MCF 10A (cell line): Measurements from ENCODE around the gene ZNF497. TPM values are rescaled to one million over a fixed set of nuclear protein-coding genes. Genes with fewer than 3 reads are reported as not detected.

ENCODE experiments used
- BruUV-seq: library from RNA; stranded (reverse); fragments of 400-500 nt; replicated peaks from 2 replicates; lab custom pipeline; 2021; lab: Mats Ljungman, UMichigan
- CTCF ChIA-PET: fragments of 300-600 bp; sonication (Branson Sonifier 250); formaldehyde crosslinking; extraction: SDS; loops from one replicate; lab custom pipeline; 2021; ENCODE audit warnings: antibody characterized with exemption, inconsistent platforms; lab: Yijun Ruan, JAX
- POLR2A ChIA-PET: fragments of 300-600, 350-650 bp; sonication (Branson Sonifier 250); formaldehyde crosslinking; extraction: SDS; loops from one replicate; lab custom pipeline; 2020; ENCODE audit warnings: antibody characterized with exemption, inconsistent platforms; lab: Yijun Ruan, JAX
- DNase-seq: peaks from one replicate; pipeline ENCODE4 v3.0.0-alpha.2; 2018; ENCODE audit not compliant: unreplicated experiment
- H3K27ac Mint-ChIP-seq: one replicate; pipeline ENCODE4 v1.8.0; 2022; ENCODE audit warnings: mild to moderate bottlenecking, low read depth, mixed read lengths; ENCODE audit not compliant: unreplicated experiment
- H3K27me3 Mint-ChIP-seq: one replicate; pipeline ENCODE4 v1.8.0; 2022; ENCODE audit warnings: mixed read lengths; ENCODE audit not compliant: insufficient read depth, unreplicated experiment
- H3K36me3 Mint-ChIP-seq: one replicate; pipeline ENCODE4 v1.8.0; 2022; ENCODE audit warnings: mild to moderate bottlenecking, moderate library complexity, mixed read lengths; ENCODE audit not compliant: insufficient read depth, unreplicated experiment
- H3K4me1 Mint-ChIP-seq: one replicate; pipeline ENCODE4 v1.8.0; 2022; ENCODE audit warnings: mixed read lengths; ENCODE audit not compliant: insufficient read depth, unreplicated experiment
- H3K4me3 Mint-ChIP-seq: one replicate; pipeline ENCODE4 v1.8.0; 2022; ENCODE audit warnings: mild to moderate bottlenecking, moderate library complexity, mixed read lengths; ENCODE audit not compliant: unreplicated experiment
- H3K9me3 Mint-ChIP-seq: one replicate; pipeline ENCODE4 v1.8.0; 2022; ENCODE audit warnings: mixed read lengths; ENCODE audit not compliant: unreplicated experiment
- CTCF ChIP-seq: fragments of 200-600 bp; IDR thresholded peaks from one replicate; pipeline ENCODE4 v1.8.0; 2022; ENCODE audit warnings: antibody characterized with exemption, mild to moderate bottlenecking; ENCODE audit not compliant: unreplicated experiment
- intact Hi-C: fragments of 100-400 bp; cut with micrococcal nuclease; formaldehyde crosslinking; loops from 2 replicates; pipeline ENCODE4 v1.14.1; 2022
- total RNA-seq: library from RNA; stranded (reverse); gene quantifications from 2 replicates; pipeline ENCODE4 v1.2.3, GENCODE V29; 2022

The ZNF497 gene
- total RNA-seq, 1 experiment from 2014 or later: 3.2 TPM

GRCh38 chr19:58346961-58347929 lies 15.3 kb downstream of the ZNF497 start:
- H3K4me1 Mint-ChIP-seq: peaks cover 5% of the 10 kb centered on the region
- POLR2A ChIA-PET: interaction anchor here (0.6 to 4.2 kb wide), 12 partner anchors 14 to 532 kb away, joined by 3 to 32 read pairs (median 7); partner anchors contain the start of genes ZNF497, ZNF552, ZNF837 and ZSCAN22
- H3K36me3 Mint-ChIP-seq: no peaks in the 10 kb centered on the region
- CTCF ChIA-PET: interaction anchor here (0.6 to 2.6 kb wide), 4 partner anchors 17 to 1072 kb away, joined by 3 to 7 read pairs (median 3); no protein-coding TSS in a partner anchor
- peak overlapping the region; percentile 84 for H3K4me3 Mint-ChIP-seq
- no peaks in the 10 kb centered on the region for H3K27me3 Mint-ChIP-seq
- peak; percentile 50 for DNase-seq
- H3K9me3 Mint-ChIP-seq: peaks cover 6% of the 10 kb centered on the region
- peak overlapping the region; percentile 64 for H3K27ac Mint-ChIP-seq
- intact Hi-C loops: no loop called here
- TF ChIP-seq CTCF: no peak
- BruUV-seq: TSS peak; percentile 31

GRCh38 chr19:58345558-58345957 lies 17.0 kb downstream of the ZNF497 start:
- no peaks in the 10 kb centered on the region for H3K27me3 Mint-ChIP-seq
- BruUV-seq: no TSS peak
- no peak for DNase-seq
- H3K4me1 Mint-ChIP-seq: peaks cover 5% of the 10 kb centered on the region
- H3K4me3 Mint-ChIP-seq: no peak overlapping the region
- peaks cover 6% of the 10 kb centered on the region for H3K9me3 Mint-ChIP-seq
- ChIA-PET POLR2A (interaction anchor here (2.3 to 4.2 kb wide), 2 partner anchors 12 to 17 kb away, joined by 10 to 17 read pairs; no protein-coding TSS in a partner anchor), CTCF (interaction anchor here (2.6 kb wide), 1 partner anchor 17 kb away, joined by 7 read pairs; no protein-coding TSS in a partner anchor)
- H3K36me3 Mint-ChIP-seq: no peaks in the 10 kb centered on the region
- TF ChIP-seq CTCF: no peak
- no peak overlapping the region for H3K27ac Mint-ChIP-seq
- intact Hi-C loops: no loop called here

GRCh38 chr19:58338825-58339558 lies 23.6 kb downstream of the ZNF497 start:
- Mint-ChIP-seq H3K9me3 (peaks cover 7% of the 10 kb centered on the region), H3K36me3 (peaks cover 16% of the 10 kb centered on the region), H3K4me3 (no peak overlapping the region), H3K4me1 (no peaks in the 10 kb centered on the region), H3K27ac (no peak overlapping the region), H3K27me3 (no peaks in the 10 kb centered on the region)
- no peak for TF ChIP-seq CTCF
- intact Hi-C loops: no loop called here
- POLR2A ChIA-PET: no interaction called here
- BruUV-seq: no TSS peak
- CTCF ChIA-PET: interaction anchor here (1.1 kb wide), 1 partner anchor 25 kb away, joined by 4 read pairs; no protein-coding TSS in a partner anchor
- DNase-seq: no peak
